GM18517 (cell line): Measurements from ENCODE around the gene TPCN2.
"Not testable (repeated sequence)": the region's sequence is repeated elsewhere in the genome, so short reads cannot be mapped to it uniquely, and the experiment has no call there.

Experiments
- ATAC-seq: cut with Tn5 transposase; IDR thresholded peaks from one replicate; pipeline ENCODE4 v1.9.1; 2021; ENCODE audit warnings: mild to moderate bottlenecking, moderate library complexity; ENCODE audit not compliant: unreplicated experiment

The TPCN2 gene

DNA sequence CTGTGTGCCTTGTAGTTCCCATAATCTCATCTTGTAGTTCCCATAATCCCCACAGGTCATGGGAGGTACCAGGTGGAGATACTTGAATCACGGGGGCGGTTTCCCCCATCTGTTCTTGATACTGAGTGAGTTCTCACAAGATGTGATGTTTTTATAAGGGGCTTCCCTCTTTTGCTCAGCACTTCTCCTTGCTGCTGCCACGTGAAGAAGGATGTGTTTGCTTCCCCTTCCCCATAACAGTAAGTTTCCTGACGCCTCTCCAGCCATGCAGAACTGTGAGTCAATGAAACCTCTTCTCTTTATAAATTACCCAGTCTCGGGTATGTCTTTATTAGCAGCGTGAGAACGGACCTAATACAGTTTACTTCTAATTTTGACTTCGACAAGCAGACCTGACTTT lies 93.0 kb downstream of the TPCN2 start:
- ATAC-seq = no peak

DNA sequence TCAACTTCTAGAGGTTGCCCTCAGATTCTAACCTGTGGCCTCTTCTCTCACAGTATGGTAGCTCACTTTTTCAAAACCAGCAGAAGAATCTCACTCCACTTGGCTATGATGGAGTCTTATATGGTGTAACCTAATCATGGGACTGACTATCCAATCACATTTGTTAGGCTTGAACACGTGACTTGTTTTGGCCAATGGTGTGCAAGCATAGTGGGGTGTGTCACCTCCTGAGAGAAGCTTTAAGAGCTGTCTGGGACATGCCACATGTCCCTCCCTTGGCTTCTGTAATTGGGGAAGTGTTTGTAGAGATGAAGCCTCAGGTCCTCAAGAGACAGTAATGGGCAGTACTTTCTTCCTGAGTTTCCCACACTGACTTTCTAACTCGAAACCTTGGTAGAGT lies 94.2 kb downstream of the TPCN2 start:
- ATAC-seq = no peak

DNA sequence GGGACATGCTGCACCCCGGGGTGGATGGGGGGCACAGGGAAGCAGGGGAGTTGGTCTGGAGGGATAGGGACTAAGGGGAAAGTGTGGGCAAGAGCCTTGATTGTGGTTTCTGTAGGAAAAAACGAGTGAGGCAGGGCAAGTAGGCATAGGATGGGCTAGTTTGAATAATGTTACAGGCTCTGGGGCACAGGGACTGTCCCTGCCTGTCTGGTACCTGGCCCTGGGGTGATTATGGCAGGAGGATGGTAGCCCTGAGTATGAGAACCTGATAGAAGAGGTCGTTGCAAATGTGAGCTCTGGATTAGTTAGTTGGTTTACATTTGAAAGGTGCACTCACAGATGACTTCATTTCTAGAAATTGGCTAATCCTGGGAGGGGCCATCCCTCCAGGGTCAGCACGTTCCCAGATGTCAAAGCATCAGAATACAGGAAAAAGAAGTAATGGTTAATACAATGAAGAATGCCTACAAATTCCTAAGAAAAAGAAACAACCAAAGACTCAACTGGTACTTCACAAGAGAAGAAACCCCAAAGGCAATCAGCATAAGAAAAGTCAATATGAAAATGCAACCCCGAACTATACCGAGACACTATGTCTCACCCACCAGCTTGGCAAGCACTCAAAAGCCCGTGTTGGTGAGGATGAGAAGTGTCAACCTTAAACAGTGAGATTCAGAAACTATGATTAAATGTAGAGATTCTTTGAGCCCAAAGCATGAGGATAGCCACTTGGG lies 95.8 kb downstream of the TPCN2 start:
- ATAC-seq = no peak

DNA sequence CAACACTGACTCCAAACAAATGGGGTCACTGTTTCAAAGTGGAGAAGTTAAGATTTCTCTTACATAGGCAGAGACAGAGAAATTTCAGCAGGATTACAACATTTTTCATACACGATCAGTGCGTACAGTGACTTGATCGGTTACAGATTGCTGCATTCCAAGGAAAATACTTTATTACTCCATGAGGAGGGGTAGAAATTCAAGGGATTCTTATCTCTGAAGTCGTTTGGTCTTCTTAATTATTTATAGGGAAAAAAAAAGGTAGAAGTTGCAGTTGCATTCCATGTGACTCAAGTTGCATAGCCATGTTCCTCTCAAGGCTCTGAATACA lies 96.3 kb downstream of the TPCN2 start:
- no peak for ATAC-seq

DNA sequence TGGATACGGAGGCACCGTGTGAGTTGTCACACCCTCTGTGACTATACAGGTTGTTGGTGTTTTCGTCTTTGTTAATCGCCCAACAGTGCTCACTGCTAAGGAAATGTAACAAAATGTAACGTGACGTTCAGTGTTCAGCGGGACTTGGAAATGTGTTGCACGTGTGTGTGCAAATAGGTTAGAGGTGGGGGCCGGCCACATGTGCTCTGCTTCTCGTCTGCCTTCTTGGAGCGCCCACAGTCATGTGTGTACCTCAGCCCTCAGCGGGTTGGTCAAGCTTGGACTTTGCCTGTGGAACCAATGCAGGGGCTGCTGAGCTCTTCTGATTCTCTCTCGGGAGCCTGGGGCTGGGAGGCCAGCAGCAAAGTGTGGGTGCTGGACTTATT lies 99.6 kb downstream of the TPCN2 start:
- ATAC-seq = no peak

DNA sequence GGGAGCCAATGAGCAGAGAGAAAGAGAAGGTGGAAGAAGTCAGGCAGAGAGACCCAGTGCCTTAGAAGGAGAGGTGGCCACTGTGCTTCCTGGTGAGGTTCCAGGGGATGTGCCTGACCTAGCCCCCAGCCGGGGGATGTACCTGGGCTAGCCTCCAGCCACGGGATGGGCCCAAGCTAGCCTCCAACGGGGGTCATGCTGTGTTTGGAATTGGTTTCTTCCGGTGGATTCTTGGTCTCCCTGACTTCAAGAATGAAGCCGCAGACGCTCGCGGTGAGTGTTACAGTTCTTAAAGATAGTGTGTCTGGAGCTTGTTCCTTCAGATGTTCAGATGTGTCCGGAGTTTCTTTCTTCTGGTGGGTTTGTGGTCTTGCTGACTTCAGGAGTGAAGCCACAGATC lies 100.1 kb downstream of the TPCN2 start:
- no peak for ATAC-seq

DNA sequence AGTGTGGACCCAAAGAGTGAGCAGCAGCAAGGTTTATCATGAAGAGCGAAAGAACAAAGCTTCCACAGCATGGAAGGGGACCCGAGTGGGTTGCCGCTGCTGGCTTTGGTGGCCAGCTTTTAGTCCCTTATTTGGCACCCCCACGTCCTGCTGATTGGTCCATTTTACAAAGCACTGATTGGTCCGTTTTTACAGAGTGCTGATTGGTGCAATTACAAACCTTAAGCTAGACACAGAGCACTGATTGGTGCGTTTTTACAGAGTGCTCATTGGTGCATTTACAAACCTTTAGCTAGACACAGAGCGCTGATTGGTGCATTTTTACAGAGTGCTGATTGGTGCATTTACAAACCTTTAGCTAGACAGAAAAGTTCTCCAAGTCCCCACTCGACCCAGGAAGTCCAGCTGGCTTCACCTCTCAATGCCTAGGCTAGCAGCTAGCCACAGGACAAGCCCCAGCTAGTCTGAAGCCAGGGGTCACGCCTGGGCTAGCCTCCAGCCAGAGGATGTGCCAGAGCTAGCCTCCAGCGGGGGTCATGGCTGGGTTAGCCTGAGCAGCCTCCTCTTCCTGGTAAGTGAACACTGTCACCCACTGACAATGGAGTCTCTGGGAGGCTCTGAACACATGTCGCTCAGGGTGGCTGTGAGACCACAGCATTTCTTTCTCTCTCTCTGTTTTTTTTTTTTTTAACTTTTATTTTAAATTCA lies 100.8 kb downstream of the TPCN2 start:
- ATAC-seq = not testable (repeated sequence)

DNA sequence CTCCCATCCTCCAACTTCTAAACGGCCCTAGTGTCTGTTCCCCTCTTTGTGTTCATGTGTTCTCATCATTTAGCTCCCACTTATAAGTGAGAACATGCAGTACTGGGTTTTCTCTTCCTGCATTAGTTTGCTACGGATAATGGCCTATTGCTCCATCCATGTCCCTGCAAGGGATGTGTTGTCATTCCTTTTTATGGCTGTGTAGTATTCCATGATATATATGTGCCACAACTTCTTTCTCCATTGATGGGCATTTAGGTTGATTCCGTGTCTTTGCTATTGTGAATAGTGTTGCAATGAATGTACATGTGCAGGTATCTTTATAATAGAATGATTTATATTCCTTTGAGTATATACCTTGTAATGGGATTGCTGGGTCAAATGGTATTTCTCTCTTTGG lies 101.4 kb downstream of the TPCN2 start:
- no peak for ATAC-seq

GRCh38 chr11:69151836-69152235 lies 103.1 kb downstream of the TPCN2 start:
- no peak for ATAC-seq

- ATAC-seq = no peak
These were observed 104.1 kb downstream of the TPCN2 start for GRCh38 chr11:69152733-69153421.

DNA sequence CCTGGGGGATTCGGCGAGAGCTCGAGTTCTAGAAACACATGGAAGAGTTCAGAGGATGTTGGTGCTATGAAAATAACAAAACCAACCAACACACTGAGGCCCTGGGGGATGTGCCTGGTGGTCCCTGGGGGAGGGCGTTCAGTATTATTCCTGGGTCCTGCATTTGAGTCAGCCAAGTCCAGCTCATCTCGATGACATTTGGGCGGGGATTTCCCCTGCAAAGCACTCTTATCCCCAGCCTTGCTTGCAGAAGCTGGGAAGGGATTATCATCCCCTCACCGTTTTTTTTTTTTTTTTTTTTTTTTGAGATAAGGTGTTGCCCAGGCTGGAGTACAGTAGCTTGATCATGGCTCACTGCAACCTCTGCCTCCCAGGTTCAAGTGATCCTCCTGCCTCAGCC lies 104.9 kb downstream of the TPCN2 start:
- no peak for ATAC-seq

GRCh38 chr11:69154211-69154913 lies 105.6 kb downstream of the TPCN2 start:
- ATAC-seq = no peak

GRCh38 chr11:69154938-69155301 lies 106.2 kb downstream of the TPCN2 start:
- ATAC-seq = no peak

GRCh38 chr11:69155302-69156234 lies 106.8 kb downstream of the TPCN2 start, which contains the start of gene SMIM38:
Gene SMIM38 (plus strand): TSS chr11:69155935. CDS start chr11:69157847, 1,912 bp downstream.
- no peak for ATAC-seq

- ATAC-seq = no peak
These were observed 107.5 kb downstream of the TPCN2 start for GRCh38 chr11:69156235-69156639.

- no peak for ATAC-seq
These were observed 108.0 kb downstream of the TPCN2 start for GRCh38 chr11:69156673-69157155.

DNA sequence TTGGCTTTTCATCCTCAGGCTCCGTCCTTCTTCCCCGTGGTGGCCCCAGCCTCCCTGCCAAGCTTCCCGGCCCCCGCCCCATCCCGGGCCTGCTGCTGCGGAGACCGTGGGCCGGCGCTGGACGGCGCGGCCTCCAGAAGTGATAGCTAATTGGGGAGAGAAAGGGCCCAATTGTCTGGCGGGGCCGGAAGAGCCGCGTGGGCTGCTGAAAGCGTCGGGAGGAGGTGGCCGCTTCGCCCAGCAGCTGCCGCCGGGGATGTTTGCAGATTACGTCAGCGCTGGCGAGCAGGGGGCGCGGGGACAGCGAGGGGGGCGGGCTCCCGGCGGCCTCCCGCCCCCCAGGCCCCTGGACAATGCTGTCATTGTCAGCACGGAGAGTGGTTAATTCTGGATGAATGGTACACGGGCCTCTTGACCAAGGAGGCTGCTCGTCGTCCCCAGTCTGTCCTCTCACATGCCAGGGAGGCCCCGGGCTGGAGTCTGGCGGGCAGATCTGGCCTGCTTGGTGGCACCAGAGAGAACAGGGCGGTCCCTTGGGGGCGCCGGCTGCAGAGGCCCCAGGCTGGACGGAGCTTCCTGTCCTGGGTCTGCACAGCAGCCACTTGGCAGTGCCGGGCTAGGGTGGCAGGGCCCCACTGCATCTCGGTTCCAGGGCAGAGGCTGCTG lies 108.6 kb downstream of the TPCN2 start:
- no peak for ATAC-seq

- no peak for ATAC-seq
These were observed 109.1 kb downstream of the TPCN2 start for GRCh38 chr11:69157822-69158231.

DNA sequence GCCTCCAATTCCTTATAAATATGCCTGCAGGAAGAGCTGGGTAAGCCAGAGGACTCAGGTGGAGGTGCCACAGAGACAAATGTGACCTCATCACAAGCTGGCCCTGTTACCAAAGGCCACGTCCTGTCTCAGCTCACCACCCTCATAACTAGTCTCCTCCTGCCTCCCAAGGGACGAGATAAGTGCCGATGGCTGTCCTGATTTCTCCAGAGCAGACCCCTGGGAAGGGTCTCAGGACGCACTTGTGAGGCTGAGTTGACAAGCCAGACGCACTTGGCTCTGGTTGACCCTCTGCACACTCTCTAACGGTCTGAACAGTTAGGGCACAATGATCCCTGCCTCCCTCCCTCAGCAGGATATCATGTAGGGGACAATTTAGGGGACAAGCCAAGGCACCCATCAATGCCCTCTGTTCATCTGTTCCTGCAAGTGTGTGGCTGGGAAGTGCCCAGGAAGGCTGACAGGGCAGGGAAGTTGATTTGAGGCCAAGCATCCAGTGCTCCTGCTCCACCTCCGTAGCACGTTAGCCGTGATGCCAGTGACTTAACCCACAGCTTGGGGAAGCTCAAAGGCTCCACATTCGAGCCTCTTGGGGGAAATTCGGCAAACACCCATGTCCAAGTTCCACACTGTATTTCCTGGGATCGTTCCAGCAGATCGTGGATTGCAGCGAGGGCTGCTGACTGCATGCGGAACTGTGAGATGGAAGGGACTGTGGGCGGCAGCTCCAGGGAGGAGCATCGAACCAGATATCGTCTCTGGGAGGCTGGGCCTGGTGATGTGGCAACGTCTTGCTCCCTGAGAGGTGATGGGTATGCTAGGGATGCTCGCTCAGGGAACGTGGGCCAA lies 109.8 kb downstream of the TPCN2 start:
- no peak for ATAC-seq
